LNCaP clone FGC (cell line): ENCODE data around the gene EPHA4.

Source experiments
- DNase-seq: peaks from one replicate; pipeline ENCODE4 v3.0.0-alpha.2; 2011; ENCODE audit warnings: low read depth
- H3K4me3 ChIP-seq: 2 replicates; pipeline ENCODE4 v1.5.1; 2011; ENCODE audit warnings: mild to moderate bottlenecking, low read depth, low read length, control low read depth
- TF ChIP-seq, protein P1 (sequence below): IDR thresholded peaks from 2 replicates; pipeline ENCODE4 v1.5.1; 2012; ENCODE audit warnings: mild to moderate bottlenecking; ENCODE audit not compliant: control insufficient read depth, insufficient read depth; ENCODE audit errors: extremely low read depth

EPHA4 gene

DNA sequence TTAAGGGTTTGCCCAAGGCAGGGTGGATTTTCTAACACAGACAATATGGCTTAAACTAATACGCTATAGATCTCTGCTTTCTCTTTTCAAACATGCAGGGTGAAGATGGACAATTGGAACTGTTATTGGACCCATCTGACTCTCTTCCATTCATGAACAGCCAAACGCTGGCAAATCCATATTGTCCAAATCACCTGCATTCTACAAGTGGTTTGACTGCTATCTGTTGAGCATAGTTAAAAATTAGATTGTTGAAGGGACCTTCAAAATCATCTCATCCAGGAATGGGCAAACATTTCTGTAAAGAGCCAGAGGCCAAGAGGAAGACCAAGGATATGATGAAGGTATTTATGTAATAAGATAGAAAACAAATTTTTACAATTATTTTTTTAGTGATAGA, 65.6 kb downstream of the EPHA4 start:
- H3K4me3 ChIP-seq = no peak overlapping the region
- no peak for DNase-seq
- TF ChIP-seq, protein P1, sequence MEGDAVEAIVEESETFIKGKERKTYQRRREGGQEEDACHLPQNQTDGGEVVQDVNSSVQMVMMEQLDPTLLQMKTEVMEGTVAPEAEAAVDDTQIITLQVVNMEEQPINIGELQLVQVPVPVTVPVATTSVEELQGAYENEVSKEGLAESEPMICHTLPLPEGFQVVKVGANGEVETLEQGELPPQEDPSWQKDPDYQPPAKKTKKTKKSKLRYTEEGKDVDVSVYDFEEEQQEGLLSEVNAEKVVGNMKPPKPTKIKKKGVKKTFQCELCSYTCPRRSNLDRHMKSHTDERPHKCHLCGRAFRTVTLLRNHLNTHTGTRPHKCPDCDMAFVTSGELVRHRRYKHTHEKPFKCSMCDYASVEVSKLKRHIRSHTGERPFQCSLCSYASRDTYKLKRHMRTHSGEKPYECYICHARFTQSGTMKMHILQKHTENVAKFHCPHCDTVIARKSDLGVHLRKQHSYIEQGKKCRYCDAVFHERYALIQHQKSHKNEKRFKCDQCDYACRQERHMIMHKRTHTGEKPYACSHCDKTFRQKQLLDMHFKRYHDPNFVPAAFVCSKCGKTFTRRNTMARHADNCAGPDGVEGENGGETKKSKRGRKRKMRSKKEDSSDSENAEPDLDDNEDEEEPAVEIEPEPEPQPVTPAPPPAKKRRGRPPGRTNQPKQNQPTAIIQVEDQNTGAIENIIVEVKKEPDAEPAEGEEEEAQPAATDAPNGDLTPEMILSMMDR = no peak

DNA sequence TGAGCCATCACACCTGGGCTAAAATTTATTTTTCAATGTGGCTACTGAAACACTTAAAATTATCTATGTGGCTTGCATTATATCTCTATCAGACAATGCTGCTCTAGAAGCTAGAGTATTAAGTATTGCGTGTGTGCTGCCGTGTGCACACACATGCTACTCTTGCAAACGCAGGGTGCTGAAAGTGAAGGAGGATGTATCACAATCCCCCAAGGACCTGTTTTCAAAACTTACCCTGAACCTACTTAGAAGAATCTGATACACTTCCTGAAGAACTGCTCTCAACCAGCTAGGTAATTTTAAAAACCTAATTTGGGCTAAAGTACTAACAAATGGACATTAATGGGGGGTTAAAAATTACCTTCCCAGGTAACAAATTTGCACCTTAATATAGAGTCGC, 66.5 kb downstream of the EPHA4 start:
- TF ChIP-seq, protein P1 = no peak
- DNase-seq = no peak
- H3K4me3 ChIP-seq = no peak overlapping the region

DNA sequence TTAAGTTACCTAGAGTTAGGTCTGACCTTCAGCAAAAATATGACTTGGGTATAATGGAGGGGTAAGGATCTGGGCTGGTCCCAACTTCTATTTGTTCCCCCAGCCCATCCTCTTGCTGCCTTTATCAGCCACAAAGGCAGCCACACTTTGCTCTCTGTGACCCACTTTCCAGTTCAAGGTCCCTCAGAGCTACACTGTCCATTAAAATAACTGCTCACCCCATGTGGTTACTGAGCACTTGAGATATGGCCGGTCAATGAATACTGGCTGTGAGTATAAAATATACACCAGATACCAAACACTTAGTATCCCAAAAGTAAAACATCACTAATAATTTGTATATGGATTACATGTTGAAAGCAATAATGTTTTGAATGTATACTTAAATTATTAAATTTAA, 67.2 kb downstream of the EPHA4 start:
- TF ChIP-seq, protein P1 = no peak
- no peak for DNase-seq
- H3K4me3 ChIP-seq = no peak overlapping the region

DNA sequence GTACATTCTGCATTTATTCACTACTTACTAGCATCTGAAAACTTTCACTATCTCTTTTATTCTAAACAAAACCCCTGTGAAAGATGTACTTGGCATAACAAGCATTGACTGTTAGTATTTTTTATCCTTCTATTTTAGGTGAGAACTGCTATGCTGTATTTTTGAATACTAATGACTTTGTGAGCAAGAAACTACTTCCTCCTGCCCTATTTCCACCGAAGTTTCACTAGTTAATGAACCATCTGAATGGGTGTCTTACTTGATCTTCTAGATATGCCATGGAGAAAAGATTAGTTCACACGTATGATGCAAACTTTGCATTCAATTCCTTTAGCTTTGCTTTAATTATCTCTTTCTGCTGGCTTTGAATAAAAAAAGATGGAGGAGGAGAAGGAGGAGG, 68.1 kb downstream of the EPHA4 start:
- H3K4me3 ChIP-seq = no peak overlapping the region
- no peak for DNase-seq
- TF ChIP-seq, protein P1 = no peak

DNA sequence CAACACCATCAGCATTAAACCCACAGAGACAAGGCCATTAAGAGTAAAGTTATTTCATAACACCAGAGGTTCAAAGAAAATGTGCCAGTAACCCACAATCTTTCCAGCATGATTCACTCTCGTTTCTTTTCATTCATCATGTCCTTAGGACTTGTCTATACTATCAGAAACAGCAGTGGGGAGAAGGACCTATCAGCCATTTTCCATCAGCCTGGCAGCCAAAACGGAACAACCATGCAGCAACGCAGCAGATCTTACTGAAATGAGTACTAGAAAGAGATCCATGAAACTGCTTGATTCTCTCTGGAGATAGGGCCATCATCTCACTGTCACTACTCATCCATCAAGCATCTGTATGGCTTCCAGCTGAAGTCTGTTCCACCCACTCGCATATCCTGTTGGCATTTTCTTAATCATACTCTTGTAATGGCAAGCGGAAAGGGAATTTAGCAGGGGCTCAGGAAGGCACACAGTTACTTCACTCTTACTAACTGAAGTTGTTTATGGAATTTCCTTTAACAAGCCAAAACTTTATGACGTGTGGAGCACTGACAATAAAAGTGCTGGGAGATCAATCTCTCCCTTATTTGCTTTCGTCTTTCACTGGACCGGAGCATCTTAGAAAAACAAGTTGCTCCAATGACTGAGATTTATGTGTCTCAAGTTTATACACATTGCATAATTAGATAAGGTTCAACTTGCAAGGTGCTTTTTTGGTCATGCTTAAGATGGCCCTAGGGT, 69.7 kb downstream of the EPHA4 start:
- H3K4me3 ChIP-seq = no peak overlapping the region
- TF ChIP-seq, protein P1 = no peak
- no peak for DNase-seq

DNA sequence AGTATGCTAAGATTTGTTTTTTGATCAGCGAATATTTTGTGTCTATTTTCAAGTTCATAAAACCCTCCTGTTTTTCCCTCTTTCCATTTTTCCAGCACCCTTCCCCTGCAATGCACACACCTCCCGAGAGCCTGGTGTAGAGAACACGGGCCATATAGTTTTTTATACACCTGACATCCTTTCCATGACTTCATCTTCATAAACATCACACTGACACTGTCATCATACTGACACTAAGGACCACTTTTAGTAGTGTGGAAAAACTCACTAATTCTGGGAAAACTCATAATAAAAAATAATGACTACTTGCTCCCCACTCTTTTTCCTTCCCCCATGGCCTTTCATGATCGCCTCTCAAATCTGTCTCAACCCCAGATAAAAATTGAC, 70.2 kb downstream of the EPHA4 start:
- H3K4me3 ChIP-seq = no peak overlapping the region
- TF ChIP-seq, protein P1 = no peak
- no peak for DNase-seq
